Measurements from ENCODE around the gene DPPA5.
"Not testable (repeated sequence)": the region's sequence is repeated elsewhere in the genome, so short reads cannot be mapped to it uniquely, and the experiment has no call there.

DPPA5 gene

DNA sequence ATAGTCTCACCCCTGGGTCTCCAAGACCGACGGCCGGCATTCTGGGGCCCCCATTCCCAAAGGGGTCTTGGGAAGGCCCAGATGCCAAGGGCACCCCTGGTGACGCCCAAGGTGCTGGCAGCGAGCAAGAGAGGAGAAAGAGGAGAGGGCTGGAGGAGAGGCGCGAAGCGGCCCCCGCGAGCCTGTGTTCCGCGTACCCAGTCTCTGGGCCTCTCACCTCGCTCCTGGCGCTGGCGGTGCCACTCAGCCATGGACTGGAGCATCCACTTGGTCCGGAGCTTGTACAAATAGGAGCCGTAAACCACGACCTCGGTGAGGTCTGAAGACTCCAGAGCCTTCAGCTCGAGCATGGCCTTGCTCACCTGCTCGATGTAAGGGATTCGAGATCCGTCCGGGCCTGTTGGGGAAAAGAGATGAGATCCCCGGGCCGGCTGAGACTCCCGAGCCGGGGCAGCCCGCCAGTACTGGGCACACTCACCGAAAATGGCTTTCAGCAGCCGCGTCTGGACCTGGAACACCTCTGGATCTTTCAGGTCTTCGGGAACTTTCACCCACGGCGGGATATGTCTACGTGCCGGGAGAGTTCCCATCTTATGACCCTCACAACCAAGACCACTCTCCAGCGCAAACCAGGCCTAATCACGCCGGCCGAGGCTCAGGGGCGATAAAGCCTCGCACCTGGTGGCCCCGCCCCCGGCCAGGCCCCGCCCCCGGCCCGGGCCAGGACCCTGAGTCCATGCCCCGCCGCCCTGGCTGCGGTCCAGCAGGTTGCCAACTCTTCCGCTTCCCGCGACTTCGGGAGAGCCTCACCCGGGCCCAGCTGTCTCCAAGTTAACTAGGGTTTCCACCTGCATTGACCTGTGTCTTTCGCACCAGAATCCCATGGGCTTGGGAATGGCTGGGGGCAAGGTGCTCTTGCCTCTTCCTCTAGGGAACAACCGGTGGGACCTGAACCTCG lies at the start of gene DPPA5:
TSS of gene DPPA5 (minus strand) at position 641 of the 958 bp plus-strand sequence. CDS start at position 590, 51 bp downstream.
- no peak for DNase-seq

DNA sequence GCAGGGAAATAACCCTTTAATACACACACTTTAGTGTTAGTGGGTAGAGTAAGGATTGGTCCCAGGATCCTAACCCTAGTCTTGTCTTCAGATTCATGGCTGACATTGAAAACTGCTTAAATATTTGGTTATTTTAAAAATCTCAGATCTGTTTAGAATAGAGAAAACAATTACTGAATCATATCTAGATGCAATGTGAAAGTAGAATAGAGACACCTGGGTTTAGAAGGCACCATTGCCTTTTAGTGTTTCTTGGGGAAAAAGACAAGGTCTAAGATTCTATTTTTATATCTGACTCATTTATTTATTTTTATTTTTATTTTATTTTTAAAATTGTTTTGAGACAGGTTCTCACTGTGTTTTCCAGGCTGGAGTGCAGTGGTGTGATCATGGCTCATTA lies 46.6 kb upstream of the DPPA5 start:
- no peak for DNase-seq

DNA sequence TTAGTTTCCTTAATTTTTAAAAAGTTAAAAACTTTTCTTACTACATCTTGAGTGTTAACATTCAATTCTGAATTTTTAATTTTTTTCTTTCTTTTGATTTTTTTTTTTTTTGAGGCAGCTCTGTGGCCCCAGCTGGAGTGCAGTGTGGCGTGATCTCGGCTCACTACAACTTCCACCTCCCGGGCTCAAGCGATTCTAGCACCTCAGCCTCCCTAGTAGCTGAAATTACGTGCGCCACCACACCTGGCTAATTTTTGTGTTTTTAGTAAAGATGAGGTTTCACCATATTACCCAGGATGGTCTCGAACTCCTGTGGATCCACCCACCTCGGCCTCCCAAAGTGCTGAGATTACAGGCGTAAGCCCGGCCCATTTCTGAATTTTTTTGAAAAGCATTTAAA lies 41.8 kb upstream of the DPPA5 start:
- no peak for DNase-seq

DNA sequence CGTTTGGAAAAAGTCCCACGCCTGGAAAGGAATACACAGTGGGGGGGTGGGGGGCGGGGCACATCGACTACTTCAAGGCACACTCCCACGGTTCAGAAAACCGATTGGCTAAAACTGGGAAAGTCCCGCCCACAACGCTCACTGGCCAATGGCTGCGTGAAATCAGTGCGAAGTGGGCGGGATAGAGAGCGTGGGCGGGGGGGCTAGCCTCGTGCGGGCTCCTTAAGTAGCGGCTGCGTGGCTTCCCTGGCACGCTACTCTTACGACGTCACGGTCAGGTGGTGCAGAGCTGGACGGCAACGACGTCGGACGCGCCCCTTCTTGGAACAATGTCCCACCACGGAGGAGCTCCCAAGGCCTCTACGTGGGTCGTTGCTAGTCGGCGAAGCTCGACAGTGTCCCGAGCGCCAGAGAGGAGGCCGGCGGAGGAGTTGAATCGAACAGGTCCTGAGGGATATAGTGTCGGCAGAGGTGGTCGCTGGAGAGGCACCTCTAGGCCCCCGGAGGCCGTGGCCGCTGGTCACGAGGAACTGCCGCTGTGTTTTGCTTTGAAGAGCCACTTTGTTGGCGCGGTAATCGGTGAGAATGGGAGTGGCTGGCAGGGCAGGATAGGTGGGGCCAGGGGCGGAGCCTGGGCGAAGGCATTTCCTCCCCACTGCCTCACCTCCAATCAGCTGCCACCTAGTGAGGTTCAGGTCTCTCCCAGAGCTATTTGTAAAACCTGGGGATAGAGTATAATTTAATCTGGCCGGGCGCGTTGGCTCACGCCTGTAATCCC lies 40.7 kb upstream of the DPPA5 start, which contains the start of gene DDX43:
TSS of gene DDX43 (plus strand) at position 252 of the 778 bp plus-strand sequence. CDS start at position 330, 78 bp downstream.
- DNase-seq, result peak; percentile 34

DNA sequence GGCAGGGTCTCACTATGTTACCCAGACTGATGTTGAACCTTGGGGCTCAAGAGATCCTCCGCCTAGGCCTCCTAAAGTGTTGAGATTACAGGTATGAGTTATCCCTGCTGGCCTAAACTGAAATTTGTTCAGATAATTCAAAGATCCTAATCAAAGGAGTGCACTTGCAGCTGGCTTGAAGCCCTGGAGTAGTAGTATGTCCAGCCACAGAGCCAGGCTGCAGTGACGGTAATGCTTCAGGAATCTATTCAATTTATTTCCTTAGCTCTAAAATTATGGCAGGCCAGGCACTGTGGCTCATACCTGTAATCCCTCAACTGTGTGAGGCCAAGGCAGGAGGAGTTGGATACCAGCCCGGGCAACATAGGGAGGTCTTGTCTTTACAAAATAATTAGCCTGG lies 39.2 kb upstream of the DPPA5 start:
- DNase-seq, result no peak

- DNase-seq, result not testable (repeated sequence)
Observed at GRCh38 chr6:73392188-73392587, 38.1 kb upstream of the DPPA5 start.

DNA sequence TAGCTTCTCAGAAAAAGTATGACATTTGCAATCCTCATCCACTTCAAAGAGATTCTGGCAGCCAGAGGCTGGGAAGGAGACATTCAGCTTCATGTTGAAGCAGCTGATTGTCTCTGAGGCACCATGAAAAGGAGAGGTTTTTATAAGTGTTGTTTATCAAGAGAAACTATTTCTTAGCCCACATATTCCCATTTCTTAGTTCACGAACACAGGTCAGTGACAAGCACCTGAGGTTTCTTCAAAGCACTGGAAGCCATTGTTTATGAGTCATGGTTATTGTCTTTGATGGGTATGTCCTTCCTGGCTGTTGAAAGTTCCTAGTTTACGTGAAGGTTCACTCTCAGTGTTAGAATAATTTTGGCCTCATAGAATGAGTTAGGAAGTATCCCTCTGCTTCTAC lies 37.6 kb upstream of the DPPA5 start:
- DNase-seq, result no peak

DNA sequence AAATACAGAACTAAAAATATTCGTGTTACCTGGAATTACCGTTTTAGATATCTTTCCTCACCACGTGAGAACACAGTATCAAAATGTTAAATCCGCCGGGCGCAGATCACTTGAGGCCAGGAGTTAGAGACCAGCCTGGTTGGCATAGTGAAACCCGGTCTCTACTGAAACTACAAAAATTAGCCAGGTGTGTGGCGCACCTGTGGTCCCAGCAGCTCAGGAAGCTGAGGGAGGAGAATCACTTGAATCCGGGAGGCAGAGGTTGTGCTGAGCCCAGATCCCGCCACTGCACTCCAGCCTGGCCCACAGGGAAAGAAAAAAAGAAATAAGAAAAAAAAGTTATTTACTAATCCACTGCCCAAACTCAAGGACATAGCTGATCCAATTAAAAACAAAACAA lies 35.8 kb upstream of the DPPA5 start:
- no peak for DNase-seq

GRCh38 chr6:73388800-73389512 lies 34.9 kb upstream of the DPPA5 start:
- DNase-seq, result peak; percentile 70

- no peak for DNase-seq
Observed at GRCh38 chr6:73388433-73388799, 34.3 kb upstream of the DPPA5 start.

DNA sequence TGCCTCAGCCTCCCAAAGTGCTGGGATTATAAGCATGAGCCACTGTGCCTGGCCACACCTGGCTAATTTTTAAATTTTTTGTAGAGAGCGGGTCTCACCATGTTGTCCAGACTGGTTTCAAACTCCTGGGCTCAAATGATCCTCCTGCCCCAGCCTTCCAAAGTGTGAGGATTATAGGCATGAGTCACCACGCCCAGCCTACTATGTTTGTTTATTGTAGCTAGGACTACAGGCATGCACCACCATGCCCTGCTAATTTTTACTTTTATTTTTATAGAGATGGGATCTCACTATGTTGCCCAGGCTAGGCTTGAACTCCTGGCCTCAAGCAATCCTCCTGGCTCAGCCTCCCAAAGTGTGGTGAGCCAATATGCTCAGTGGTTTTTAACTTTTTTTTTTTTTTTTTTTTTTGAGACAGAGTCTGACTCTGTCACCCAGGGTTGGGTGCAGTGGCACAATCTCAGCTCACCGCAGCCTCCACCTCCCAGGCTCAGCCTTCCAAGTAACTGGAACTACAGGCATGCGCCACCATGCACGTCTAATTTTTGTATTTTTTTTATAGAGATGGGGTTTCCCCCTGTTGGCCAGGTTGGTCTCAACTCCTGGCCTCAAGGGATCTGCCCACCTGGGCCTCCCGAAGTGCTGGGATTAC lies 28.5 kb upstream of the DPPA5 start:
- DNase-seq, result no peak

DNA sequence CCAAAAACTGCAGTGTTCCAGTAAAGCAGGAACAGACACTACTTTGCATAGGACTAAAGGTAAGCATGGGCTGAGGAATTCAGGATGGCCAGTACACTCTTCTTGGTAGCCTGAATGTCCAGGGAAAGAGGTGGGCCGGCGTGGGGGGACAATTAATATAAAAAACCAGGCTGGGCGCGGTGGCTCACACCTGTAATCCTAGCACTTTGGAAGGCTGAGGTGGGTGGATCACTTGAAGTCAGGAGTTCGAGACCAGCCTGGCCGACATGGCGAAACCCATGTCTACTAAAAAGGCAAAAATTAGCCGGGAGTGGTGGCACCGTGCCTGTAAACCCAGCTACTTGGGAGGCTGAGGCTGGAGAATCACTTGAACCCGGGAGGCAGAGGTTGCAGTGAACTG lies 27.5 kb upstream of the DPPA5 start:
- not testable (repeated sequence) for DNase-seq

GRCh38 chr6:73377225-73377624 lies 23.1 kb upstream of the DPPA5 start:
- no peak for DNase-seq

- DNase-seq, result no peak
Observed at GRCh38 chr6:73375216-73375615, 21.1 kb upstream of the DPPA5 start.

DNA sequence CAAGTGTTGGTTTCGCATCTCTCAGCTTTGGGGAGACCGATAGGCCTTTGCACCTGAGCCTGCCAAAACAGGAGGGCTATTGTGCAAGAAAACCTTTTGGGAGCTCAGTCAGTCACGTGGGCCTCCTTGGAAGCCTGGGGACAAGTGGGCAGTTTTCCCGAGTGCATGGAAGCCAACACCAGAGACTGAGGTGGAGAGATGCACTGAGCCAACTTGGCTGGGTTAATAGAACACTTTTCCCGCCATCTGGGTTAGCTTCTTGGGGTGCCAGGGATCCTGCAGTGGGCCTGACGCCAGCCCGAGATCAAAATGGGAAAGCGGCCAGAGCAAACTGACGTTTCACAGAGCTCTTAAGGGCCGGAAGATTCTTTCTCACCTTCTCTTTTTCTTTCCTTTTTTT lies 18.4 kb upstream of the DPPA5 start:
- no peak for DNase-seq

- no peak for DNase-seq
Observed at GRCh38 chr6:73371984-73372383, 17.9 kb upstream of the DPPA5 start.

DNA sequence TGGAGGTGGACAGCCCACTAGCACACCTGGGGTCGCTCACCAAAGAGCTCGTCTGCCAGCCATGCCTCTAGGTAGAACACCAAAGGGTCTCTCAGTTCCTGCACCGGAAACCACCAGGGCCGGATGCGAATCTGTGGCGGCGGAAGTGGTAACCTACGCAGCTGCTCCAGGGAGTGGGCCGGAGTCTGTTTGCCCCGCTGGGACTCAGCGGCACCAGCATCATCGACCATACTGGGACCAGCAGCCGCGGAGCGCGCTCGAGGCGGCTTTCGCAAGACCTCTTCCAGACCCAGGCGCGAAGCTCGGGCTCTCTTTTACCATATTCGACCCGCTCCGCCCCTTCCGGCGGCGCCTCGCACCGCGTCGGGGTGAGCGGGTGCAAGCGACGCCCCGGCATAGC lies 15.5 kb upstream of the DPPA5 start, which contains the start of gene OOEP:
TSS of gene OOEP (minus strand) at position 335 of the 400 bp plus-strand sequence. CDS start at position 230, 105 bp downstream.
- DNase-seq, result no peak

DNA sequence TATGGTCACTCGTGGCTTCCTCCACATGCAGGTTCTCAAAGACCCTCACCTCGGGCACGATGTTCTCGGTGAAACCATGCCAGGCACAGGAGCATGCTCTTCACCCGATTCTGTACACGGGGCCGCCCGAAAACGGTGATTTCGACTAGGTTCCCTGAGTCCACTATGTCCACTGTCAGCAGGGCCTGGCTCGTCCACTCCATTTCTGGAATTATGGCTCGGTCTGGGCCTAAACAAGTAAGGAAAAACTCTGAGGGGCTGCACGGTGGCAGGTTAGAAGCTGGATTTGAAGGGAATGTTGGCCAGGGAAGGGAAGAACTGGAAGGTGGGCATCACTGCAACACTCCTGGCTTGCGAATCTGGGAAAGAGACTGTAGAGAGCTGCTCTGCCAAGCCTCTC lies 15.1 kb upstream of the DPPA5 start:
- no peak for DNase-seq

DNA sequence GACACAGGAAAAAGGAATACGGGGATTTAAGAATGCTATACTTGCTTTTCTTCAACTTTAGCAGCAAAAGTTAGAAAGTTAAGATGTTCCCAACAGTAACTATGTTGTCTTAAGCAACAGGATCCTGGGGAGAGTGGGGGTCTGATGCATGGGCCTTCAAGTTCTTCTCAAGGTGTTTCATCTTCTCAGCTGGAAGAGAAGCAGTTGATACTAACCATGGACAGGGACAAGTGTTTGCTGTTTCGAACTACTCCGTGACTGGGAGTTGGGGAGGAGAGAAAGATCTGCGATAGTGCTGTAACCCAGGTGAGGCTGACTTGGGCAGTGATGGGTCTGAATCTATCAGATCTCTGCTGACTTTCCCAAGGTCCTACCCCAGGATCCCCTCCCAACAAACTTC lies 14.6 kb upstream of the DPPA5 start:
- DNase-seq, result no peak

DNA sequence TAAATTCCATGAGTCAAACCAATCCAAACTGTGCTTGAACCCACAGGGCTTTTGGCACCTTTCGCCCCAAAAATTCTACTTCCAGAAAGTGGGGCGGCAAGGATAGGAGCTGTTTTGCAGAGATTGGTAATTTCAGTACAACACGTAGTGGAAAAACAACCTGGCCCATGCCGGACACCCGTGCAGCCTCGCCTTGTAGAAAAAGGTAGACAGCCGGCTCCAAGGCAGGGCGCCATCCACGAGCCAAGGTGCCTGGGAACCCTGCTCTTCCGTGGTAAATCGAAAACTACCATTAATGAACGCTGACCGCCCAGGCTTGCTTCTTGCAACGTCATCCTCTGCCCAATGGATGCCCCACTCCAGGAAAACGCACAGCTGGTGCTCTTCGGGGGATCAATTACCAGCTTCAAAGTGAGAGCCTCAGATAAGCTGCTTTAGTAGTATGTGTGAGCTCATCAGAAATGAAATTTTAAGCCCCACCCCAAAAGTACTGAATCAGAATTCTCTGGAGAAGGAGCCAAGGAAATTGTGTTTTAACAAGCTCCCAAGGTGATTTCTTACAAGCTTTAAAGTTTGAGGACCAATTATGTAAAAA lies 13.8 kb upstream of the DPPA5 start:
- DNase-seq, result no peak

GRCh38 chr6:73364549-73364948 lies 10.5 kb upstream of the DPPA5 start:
- no peak for DNase-seq

GRCh38 chr6:73364121-73364520 lies 10.0 kb upstream of the DPPA5 start:
- DNase-seq, result no peak
